T-helper 22 cell (primary cell): ENCODE results near the gene TYSND1.
"Not testable (repeated sequence)": the region's sequence is repeated elsewhere in the genome, so short reads cannot be mapped to it uniquely, and the experiment has no call there.

Experiments
- DNase-seq: peaks from one replicate; pipeline ENCODE4 v3.0.0-alpha.2; 2020; ENCODE audit warnings: low read depth

Gene TYSND1

GRCh38 chr10:70106958-70107791, 39.3 kb downstream of the TYSND1 start:
- no peak for DNase-seq

GRCh38 chr10:70101668-70102067, 44.8 kb downstream of the TYSND1 start:
- no peak for DNase-seq

GRCh38 chr10:70101068-70101562, 45.4 kb downstream of the TYSND1 start:
- DNase-seq, result not testable (repeated sequence)

- no peak for DNase-seq
Observed at GRCh38 chr10:70098271-70098670, 48.2 kb downstream of the TYSND1 start.

GRCh38 chr10:70097459-70097858, 49.0 kb downstream of the TYSND1 start:
- DNase-seq, result no peak

GRCh38 chr10:70096705-70097420, 49.6 kb downstream of the TYSND1 start:
- DNase-seq, result no peak

GRCh38 chr10:70096016-70096704, 50.3 kb downstream of the TYSND1 start:
- no peak for DNase-seq

GRCh38 chr10:70094250-70094649, 52.2 kb downstream of the TYSND1 start:
- DNase-seq, result no peak

GRCh38 chr10:70093335-70093944, 53.1 kb downstream of the TYSND1 start:
- DNase-seq, result no peak

GRCh38 chr10:70092389-70092718, 54.1 kb downstream of the TYSND1 start:
- no peak for DNase-seq

GRCh38 chr10:70090951-70091350, 55.5 kb downstream of the TYSND1 start:
- DNase-seq, result no peak

- no peak for DNase-seq
Observed at GRCh38 chr10:70090013-70090412, 56.5 kb downstream of the TYSND1 start.

GRCh38 chr10:70088308-70088698, 58.2 kb downstream of the TYSND1 start:
- DNase-seq, result no peak
